ENCODE measurements around the gene PROX2. TPM values are rescaled to one million over a fixed set of nuclear protein-coding genes. Genes with fewer than 3 reads are reported as not detected.

PROX2 gene
- total RNA-seq, 4 donors from 2014 or later: not detected

DNA sequence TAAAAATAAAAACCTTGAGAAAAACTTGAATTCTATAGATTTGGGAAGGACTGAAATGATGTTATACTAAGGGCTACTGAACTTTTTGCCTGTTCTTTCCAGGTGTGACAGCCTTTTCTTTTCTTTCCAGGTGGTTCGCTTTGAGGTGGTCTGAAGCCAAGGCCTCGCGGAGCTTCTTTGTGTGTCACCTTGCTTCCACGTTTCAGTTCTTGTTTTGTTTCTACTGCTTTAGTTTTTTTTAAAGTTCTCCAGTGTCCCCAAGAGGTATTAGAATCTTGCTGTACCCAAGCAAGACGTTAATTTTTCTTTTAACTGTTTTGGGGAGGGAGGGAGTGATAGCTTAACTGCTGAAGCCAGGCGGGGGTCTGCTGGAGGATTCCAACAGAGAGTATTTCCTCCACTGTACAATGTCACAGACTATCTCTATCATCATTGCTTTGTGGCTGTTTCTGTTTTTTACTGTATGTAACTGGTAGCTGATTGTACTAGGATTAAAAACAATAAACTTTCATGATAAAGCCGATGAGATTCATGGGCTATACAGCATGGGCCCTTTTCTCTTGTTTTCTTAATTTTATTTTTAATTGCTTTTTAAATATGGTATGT lies 40.2 kb downstream of the PROX2 start:
- Histone ChIP-seq H3K9me3 (no peaks in the 10 kb centered on the region), H3K27ac (no peak overlapping the region), H3K4me1 (peaks cover 0 to 19% (median 5%) of the 10 kb centered on the region in 4 donors), H3K36me3 (peaks cover 0 to 36% (median 0%) of the 10 kb centered on the region in 3 donors), H3K4me3 (no peak overlapping the region), H3K27me3 (no peaks in the 10 kb centered on the region)
- 80 to 81% methylated on average over 7 of the region's 7 CpGs for WGBS, 2 donors
- no peak for DNase-seq (ENCODE audit: low spot score in 2 of 2)
- TF ChIP-seq, protein P1, sequence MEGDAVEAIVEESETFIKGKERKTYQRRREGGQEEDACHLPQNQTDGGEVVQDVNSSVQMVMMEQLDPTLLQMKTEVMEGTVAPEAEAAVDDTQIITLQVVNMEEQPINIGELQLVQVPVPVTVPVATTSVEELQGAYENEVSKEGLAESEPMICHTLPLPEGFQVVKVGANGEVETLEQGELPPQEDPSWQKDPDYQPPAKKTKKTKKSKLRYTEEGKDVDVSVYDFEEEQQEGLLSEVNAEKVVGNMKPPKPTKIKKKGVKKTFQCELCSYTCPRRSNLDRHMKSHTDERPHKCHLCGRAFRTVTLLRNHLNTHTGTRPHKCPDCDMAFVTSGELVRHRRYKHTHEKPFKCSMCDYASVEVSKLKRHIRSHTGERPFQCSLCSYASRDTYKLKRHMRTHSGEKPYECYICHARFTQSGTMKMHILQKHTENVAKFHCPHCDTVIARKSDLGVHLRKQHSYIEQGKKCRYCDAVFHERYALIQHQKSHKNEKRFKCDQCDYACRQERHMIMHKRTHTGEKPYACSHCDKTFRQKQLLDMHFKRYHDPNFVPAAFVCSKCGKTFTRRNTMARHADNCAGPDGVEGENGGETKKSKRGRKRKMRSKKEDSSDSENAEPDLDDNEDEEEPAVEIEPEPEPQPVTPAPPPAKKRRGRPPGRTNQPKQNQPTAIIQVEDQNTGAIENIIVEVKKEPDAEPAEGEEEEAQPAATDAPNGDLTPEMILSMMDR (IDR thresholded peaks at IDR 0.05): no peak
- TF ChIP-seq POLR2A (IDR thresholded peaks at IDR 0.05): no peak
- no peak for TF ChIP-seq EP300 (IDR thresholded peaks at IDR 0.05)

DNA sequence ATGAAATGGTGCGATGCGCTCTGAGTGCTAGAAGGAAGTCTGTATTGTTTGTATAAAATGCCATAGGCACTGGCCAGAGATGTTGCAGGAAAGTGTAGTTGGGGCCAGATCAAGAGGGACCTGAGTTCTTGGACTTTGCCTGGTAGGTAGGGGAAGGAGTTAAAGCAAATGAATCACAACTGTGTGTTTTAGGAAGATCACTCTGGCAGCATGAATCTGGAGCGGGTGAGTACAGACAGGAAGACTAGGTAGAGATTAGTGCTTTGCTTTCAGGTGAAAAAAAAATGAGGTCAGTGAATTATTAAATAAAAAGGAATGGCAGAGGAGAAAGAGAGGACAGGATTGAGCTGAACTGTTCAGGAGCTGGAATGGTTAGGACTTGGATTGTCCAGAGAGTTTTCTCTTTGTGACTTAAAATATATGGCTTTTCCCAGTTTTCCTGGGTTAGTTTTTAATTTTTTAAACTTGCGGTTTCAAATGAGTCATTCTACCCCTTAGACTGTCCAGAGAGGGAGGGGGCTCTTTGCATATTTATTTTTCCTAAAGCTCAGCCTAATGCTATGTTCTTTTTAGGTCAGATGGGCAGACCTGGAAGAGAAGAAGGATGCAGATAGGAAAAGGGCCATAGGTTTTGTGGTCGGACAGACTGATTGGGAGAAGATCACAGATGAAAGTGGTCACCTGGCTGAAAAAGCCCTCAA lies 41.1 kb downstream of the PROX2 start:
- Histone ChIP-seq H3K36me3 (peaks cover 0 to 39% (median 0%) of the 10 kb centered on the region in 3 donors), H3K9me3 (no peaks in the 10 kb centered on the region), H3K4me1 (peaks cover 0 to 19% (median 5%) of the 10 kb centered on the region in 4 donors), H3K4me3 (no peak overlapping the region), H3K27me3 (no peaks in the 10 kb centered on the region), H3K27ac (no peak overlapping the region)
- DNase-seq (ENCODE audit: low spot score in 2 of 2): no peak
- TF ChIP-seq EP300 (IDR thresholded peaks at IDR 0.05) (no peak), POLR2A (IDR thresholded peaks at IDR 0.05) (no peak)
- TF ChIP-seq, protein P1 (IDR thresholded peaks at IDR 0.05): no peak
- 88 to 93% methylated on average over 4 of the region's 5 CpGs for WGBS, 2 donors

DNA sequence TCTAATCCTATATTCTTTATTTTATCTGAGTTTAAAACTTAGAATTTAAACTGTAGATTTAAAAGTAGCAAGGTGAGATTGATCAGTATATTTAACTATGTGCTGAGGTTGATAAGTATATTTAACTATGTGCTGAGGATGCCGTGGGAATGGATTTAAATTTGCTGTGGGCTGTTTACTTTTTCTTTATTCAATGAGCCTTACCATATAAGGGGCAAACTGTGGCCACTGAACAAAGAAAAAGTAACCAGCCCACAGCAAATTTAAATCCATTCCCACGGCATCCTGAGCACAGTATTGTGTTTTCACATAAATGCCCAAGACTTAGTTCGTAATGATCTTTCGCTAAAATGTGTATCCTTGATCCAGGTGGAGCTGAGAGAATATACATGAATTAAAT lies 43.1 kb downstream of the PROX2 start:
- 83 to 88% methylated on average over 4 of the region's 4 CpGs for WGBS, 2 donors
- Histone ChIP-seq H3K27me3 (no peaks in the 10 kb centered on the region), H3K36me3 (peaks cover 0 to 51% (median 4%) of the 10 kb centered on the region in 3 donors), H3K27ac (no peak overlapping the region), H3K9me3 (no peaks in the 10 kb centered on the region), H3K4me1 (peaks cover 0 to 15% (median 5%) of the 10 kb centered on the region in 4 donors), H3K4me3 (no peak overlapping the region)
- no peak for DNase-seq (ENCODE audit: low spot score in 2 of 2)
- TF ChIP-seq POLR2A (IDR thresholded peaks at IDR 0.05): no peak
- TF ChIP-seq EP300 (IDR thresholded peaks at IDR 0.05): no peak
- TF ChIP-seq, protein P1 (IDR thresholded peaks at IDR 0.05): no peak

DNA sequence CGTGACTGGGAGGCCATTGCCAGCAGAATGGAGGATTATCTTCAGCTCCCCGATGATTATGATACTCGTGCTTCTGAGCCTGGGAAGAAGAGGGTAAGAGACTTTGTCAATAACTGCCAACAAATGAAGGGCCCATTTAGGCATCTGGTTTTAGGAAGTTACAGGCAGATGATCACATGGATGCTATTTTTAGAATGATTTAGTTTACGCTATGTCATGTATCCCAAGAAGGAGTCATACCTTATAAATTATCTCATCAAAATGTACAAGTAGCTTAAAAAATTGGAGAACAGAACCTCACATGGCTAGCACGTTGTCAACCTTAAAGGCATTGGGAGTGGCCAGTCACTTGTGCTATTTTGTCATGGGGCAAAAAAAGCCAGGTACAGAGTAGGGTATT lies 46.7 kb downstream of the PROX2 start:
- no peak overlapping the region for H3K27ac ChIP-seq
- H3K9me3 ChIP-seq: no peaks in the 10 kb centered on the region
- WGBS, 2 donors: 88 to 93% methylated on average over 5 of the region's 5 CpGs
- H3K36me3 ChIP-seq: peaks cover 0 to 39% (median 4%) of the 10 kb centered on the region in 3 donors
- no peak for DNase-seq (ENCODE audit: low spot score in 2 of 2)
- no peak overlapping the region for H3K4me3 ChIP-seq
- TF ChIP-seq EP300 (IDR thresholded peaks at IDR 0.05) (no peak), POLR2A (IDR thresholded peaks at IDR 0.05) (no peak)
- TF ChIP-seq, protein P1 (IDR thresholded peaks at IDR 0.05): no peak
- no peaks in the 10 kb centered on the region for H3K27me3 ChIP-seq
- no peaks in the 10 kb centered on the region for H3K4me1 ChIP-seq

DNA sequence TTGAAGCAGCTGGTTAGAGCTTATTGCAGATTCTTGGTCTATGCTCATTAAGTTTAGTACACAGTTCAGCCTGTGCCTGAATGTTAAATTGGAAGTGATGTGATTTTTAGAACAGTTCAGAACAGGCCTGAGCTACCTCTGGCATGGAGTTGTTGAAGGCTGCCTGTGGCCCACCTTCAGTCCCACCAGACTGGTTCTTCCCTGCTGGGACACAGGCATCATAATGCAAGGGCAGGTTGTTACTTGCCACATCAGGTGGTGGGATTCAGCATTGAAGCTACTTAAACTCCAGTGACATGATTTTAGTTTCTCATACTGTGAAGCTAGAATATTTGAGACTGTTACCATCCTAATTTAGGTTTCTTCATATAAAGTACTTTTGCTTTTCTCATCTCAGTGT lies 49.4 kb downstream of the PROX2 start:
- Histone ChIP-seq H3K27ac (no peak overlapping the region), H3K4me1 (no peaks in the 10 kb centered on the region), H3K27me3 (no peaks in the 10 kb centered on the region), H3K9me3 (no peaks in the 10 kb centered on the region), H3K4me3 (no peak overlapping the region), H3K36me3 (peaks cover 2 to 47% (median 4%) of the 10 kb centered on the region in 3 donors)
- TF ChIP-seq EP300 (IDR thresholded peaks at IDR 0.05): no peak
- no peak for TF ChIP-seq POLR2A (IDR thresholded peaks at IDR 0.05)
- TF ChIP-seq, protein P1 (IDR thresholded peaks at IDR 0.05): no peak
- DNase-seq (ENCODE audit: low spot score in 2 of 2): no peak
